GM19397 (cell line): ENCODE results near the gene RHOH.
A peak's percentile ranks its signal among the peaks of the same experiment; 100 is the strongest.
"Not testable (repeated sequence)": the region's sequence is repeated elsewhere in the genome, so short reads cannot be mapped to it uniquely, and the experiment has no call there.

Source experiments
- ATAC-seq: cut with Tn5 transposase; IDR thresholded peaks from one replicate; pipeline ENCODE4 v1.9.1; 2021; ENCODE audit warnings: mild to moderate bottlenecking, moderate library complexity; ENCODE audit not compliant: unreplicated experiment

Gene RHOH

GRCh38 chr4:40289366-40290188 is 92.7 kb downstream of the RHOH start:
- ATAC-seq = peak; percentile 53

GRCh38 chr4:40290611-40291186 is 93.9 kb downstream of the RHOH start:
- ATAC-seq = not testable (repeated sequence)

- ATAC-seq = no peak
These were observed 95.5 kb downstream of the RHOH start for GRCh38 chr4:40292313-40292759.

- ATAC-seq = no peak
These were observed 97.5 kb downstream of the RHOH start for GRCh38 chr4:40294339-40294738.

GRCh38 chr4:40295030-40295429 is 98.2 kb downstream of the RHOH start:
- ATAC-seq = not testable (repeated sequence)

- ATAC-seq = no peak
These were observed 98.7 kb downstream of the RHOH start for GRCh38 chr4:40295572-40295971.
